MM.1S (cell line): Measurements from ENCODE around the gene SHC3.

Experiments
- DNase-seq: peaks from one replicate; pipeline ENCODE4 v3.0.0-alpha.2; 2015
- H2AFZ ChIP-seq: fragments of 300-600 bp; sonication (generic); 2 replicates; pipeline ENCODE4 v1.6.0; 2016; ENCODE audit warnings: antibody characterized with exemption, low read length
- H3F3A ChIP-seq: fragments of 300-600 bp; sonication (generic); 2 replicates; pipeline ENCODE4 v1.6.1; 2016; ENCODE audit warnings: mild to moderate bottlenecking, antibody characterized with exemption, low read length, moderate library complexity, mixed read lengths; ENCODE audit not compliant: insufficient read depth
- H3K27ac ChIP-seq: fragments of 300-600 bp; sonication (generic); 2 replicates; pipeline ENCODE4 v1.5.1; 2016; ENCODE audit warnings: mild to moderate bottlenecking, low read length
- H3K27me3 ChIP-seq: fragments of 300-600 bp; sonication (generic); replicated peaks from 2 replicates; pipeline ENCODE4 v1.6.0; 2016; ENCODE audit warnings: low read length; ENCODE audit not compliant: insufficient read depth
- H3K36me3 ChIP-seq: fragments of 300-600 bp; sonication (generic); replicated peaks from 2 replicates; pipeline ENCODE4 v1.6.1; 2016; ENCODE audit warnings: mild to moderate bottlenecking, low read length, mixed read lengths; ENCODE audit not compliant: insufficient read depth
- H3K4me1 ChIP-seq: fragments of 300-600 bp; sonication (generic); 2 replicates; pipeline ENCODE4 v1.6.1; 2016; ENCODE audit warnings: low read length, mixed read lengths
- H3K4me2 ChIP-seq: fragments of 300-600 bp; sonication (generic); 2 replicates; pipeline ENCODE4 v1.6.0; 2016; ENCODE audit warnings: low read depth, low read length
- H3K4me3 ChIP-seq: fragments of 300-600 bp; sonication (generic); 2 replicates; pipeline ENCODE4 v1.5.1; 2016; ENCODE audit warnings: low read length, mixed read lengths
- H3K79me2 ChIP-seq: fragments of 300-600 bp; sonication (generic); 2 replicates; pipeline ENCODE4 v1.6.1; 2016; ENCODE audit warnings: mixed run types, low read length, mixed read lengths
- H3K9ac ChIP-seq: fragments of 300-600 bp; sonication (generic); 2 replicates; pipeline ENCODE4 v1.6.1; 2016; ENCODE audit warnings: low read length, mixed read lengths
- H3K9me2 ChIP-seq: fragments of 300-600 bp; sonication (generic); replicated peaks from 2 replicates; pipeline ENCODE4 v1.6.1; 2016; ENCODE audit warnings: mild to moderate bottlenecking, low read length, mixed read lengths; ENCODE audit not compliant: insufficient read depth
- H3K9me3 ChIP-seq: fragments of 300-600 bp; sonication (generic); replicated peaks from 2 replicates; pipeline ENCODE4 v1.6.1; 2016; ENCODE audit warnings: mild to moderate bottlenecking, low read length, mixed read lengths; ENCODE audit not compliant: insufficient read depth
- H4K20me1 ChIP-seq: fragments of 300-600 bp; sonication (generic); 2 replicates; pipeline ENCODE4 v1.6.1; 2016; ENCODE audit warnings: mild to moderate bottlenecking, low read length, moderate library complexity, mixed read lengths; ENCODE audit not compliant: insufficient read depth
- EZH2 ChIP-seq: fragments of 300-600 bp; sonication (generic); optimal IDR thresholded peaks from 2 replicates; pipeline ENCODE3; 2017; ENCODE audit warnings: low read depth, mild to moderate bottlenecking, antibody characterized with exemption, low read length, mixed read lengths
- EZH2phosphoT487 ChIP-seq: fragments of 300-600 bp; sonication (generic); IDR thresholded peaks from 2 replicates; pipeline ENCODE4 v1.6.1; 2018; ENCODE audit warnings: antibody characterized with exemption, low read length
- TF ChIP-seq, protein P1 (sequence below): fragments of 300-600 bp; sonication (generic); IDR thresholded peaks from 2 replicates; pipeline ENCODE4 v1.5.1; 2016; ENCODE audit warnings: antibody characterized with exemption, low read length, mixed read lengths

Gene SHC3

DNA sequence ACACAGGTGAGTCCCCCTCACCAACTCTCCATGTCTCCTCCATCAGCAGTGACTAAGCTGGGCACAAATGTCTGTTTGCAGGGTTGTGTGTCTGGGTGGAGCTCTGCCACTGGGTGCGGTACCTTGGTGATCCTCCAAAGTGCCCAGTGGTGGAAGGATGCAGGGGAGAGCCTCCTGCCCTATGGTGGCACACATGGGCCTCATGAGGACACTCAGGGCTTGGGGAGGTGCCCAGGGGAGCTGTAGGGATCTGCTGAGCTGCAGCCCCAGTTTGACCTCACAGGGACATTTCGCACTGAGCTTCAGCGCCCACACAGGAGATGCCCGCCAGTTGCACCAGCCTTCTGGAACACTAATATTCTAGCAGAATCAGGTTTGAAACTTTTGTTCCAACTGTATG is 157.9 kb downstream of the SHC3 start:
- Histone ChIP-seq H3K4me3 (no peak overlapping the region), H3K4me2 (no peak overlapping the region), H2AFZ (no peak overlapping the region), H3K9ac (no peak overlapping the region), H3F3A (no peaks in the 10 kb centered on the region), H3K27me3 (no peaks in the 10 kb centered on the region), H3K4me1 (no peaks in the 10 kb centered on the region), H4K20me1 (no peaks in the 10 kb centered on the region), H3K36me3 (no peaks in the 10 kb centered on the region), H3K9me2 (no peaks in the 10 kb centered on the region), H3K9me3 (no peaks in the 10 kb centered on the region), H3K79me2 (no peaks in the 10 kb centered on the region), H3K27ac (no peak overlapping the region)
- no peak for DNase-seq
- TF ChIP-seq, protein P1, sequence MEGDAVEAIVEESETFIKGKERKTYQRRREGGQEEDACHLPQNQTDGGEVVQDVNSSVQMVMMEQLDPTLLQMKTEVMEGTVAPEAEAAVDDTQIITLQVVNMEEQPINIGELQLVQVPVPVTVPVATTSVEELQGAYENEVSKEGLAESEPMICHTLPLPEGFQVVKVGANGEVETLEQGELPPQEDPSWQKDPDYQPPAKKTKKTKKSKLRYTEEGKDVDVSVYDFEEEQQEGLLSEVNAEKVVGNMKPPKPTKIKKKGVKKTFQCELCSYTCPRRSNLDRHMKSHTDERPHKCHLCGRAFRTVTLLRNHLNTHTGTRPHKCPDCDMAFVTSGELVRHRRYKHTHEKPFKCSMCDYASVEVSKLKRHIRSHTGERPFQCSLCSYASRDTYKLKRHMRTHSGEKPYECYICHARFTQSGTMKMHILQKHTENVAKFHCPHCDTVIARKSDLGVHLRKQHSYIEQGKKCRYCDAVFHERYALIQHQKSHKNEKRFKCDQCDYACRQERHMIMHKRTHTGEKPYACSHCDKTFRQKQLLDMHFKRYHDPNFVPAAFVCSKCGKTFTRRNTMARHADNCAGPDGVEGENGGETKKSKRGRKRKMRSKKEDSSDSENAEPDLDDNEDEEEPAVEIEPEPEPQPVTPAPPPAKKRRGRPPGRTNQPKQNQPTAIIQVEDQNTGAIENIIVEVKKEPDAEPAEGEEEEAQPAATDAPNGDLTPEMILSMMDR, result no peak
- TF ChIP-seq EZH2, result no peak
- TF ChIP-seq EZH2phosphoT487, result no peak

DNA sequence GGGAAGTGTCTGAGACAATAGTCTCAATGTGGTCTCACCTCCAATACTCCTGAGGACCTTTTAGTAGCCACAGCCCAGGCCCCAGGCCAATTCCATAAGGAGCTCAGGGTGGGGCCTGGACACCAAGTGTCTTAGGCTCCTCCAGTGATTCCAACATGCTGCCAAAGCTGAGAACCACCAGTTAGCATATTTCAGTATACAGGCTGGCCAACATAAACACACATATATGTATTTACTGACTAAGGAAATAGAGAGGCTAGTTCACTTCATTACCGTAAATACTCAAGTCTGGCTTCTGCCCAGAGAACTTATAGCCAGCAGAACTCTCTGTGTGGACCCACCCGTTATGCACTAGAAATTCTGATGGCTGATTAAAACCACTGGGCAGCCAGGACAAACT is 163.3 kb downstream of the SHC3 start:
- TF ChIP-seq, protein P1, result no peak
- TF ChIP-seq EZH2phosphoT487 (no peak), EZH2 (no peak)
- Histone ChIP-seq H3K9me2 (no peaks in the 10 kb centered on the region), H3K4me3 (no peak overlapping the region), H4K20me1 (no peaks in the 10 kb centered on the region), H2AFZ (no peak overlapping the region), H3K4me2 (no peak overlapping the region), H3K27ac (no peak overlapping the region), H3K4me1 (no peaks in the 10 kb centered on the region), H3K27me3 (no peaks in the 10 kb centered on the region), H3K9me3 (no peaks in the 10 kb centered on the region), H3K36me3 (no peaks in the 10 kb centered on the region), H3K79me2 (no peaks in the 10 kb centered on the region), H3K9ac (no peak overlapping the region), H3F3A (no peaks in the 10 kb centered on the region)
- no peak for DNase-seq

DNA sequence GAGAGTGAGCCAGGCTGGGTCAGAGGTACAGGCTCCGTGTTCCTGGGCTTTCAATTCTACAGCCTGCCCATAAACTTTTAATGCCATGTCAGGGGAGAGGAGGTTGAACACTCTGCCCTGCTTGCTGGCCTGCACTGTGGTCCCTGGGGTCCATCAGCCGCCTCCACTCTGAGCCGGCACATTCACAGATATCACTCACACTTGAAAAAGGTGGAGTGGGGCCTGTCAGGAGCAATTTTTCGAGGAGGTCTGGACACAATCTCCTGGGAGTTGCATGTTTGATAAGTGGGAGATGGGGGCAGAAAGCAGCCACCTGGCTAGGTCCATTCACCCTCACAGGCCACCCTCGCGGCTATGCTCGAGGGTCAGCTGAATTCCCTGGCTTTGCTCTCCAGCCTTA is 164.5 kb downstream of the SHC3 start:
- no peaks in the 10 kb centered on the region for H3F3A ChIP-seq
- H3K36me3 ChIP-seq, result no peaks in the 10 kb centered on the region
- TF ChIP-seq, protein P1, result no peak
- TF ChIP-seq EZH2phosphoT487 (no peak), EZH2 (no peak)

More for the DNA sequence above, 164.5 kb downstream of the SHC3 start:
- H3K9ac ChIP-seq, result no peak overlapping the region
- no peaks in the 10 kb centered on the region for H3K4me1 ChIP-seq
- no peak overlapping the region for H3K4me2 ChIP-seq
- DNase-seq, result no peak
- no peak overlapping the region for H3K4me3 ChIP-seq
- H3K27me3 ChIP-seq, result no peaks in the 10 kb centered on the region
- H3K27ac ChIP-seq, result no peak overlapping the region
- H4K20me1 ChIP-seq, result no peaks in the 10 kb centered on the region
- H3K79me2 ChIP-seq, result no peaks in the 10 kb centered on the region
- H3K9me2 ChIP-seq, result no peaks in the 10 kb centered on the region
- no peak overlapping the region for H2AFZ ChIP-seq
- H3K9me3 ChIP-seq, result no peaks in the 10 kb centered on the region
